ENCODE data around the gene NPL.

NPL gene

DNA sequence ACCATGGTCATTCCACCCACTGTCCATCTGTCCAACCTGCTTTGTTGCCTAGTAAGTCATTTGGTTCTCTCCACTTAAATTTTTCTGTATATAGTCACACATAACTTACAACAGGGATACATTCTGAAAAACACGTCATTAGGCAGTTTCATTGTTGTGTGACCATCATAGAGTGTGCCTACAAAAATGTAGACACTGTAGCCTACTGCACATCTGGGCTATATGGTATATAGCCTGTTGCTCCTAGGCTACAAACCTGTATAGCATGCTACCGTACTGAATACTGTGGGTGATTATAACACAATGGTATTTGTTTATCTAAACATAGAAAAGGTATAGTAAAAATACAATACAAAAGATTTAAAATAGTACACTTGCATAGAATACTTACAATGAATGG is 10.0 kb upstream of the NPL start:
- no peak for DNase-seq

DNA sequence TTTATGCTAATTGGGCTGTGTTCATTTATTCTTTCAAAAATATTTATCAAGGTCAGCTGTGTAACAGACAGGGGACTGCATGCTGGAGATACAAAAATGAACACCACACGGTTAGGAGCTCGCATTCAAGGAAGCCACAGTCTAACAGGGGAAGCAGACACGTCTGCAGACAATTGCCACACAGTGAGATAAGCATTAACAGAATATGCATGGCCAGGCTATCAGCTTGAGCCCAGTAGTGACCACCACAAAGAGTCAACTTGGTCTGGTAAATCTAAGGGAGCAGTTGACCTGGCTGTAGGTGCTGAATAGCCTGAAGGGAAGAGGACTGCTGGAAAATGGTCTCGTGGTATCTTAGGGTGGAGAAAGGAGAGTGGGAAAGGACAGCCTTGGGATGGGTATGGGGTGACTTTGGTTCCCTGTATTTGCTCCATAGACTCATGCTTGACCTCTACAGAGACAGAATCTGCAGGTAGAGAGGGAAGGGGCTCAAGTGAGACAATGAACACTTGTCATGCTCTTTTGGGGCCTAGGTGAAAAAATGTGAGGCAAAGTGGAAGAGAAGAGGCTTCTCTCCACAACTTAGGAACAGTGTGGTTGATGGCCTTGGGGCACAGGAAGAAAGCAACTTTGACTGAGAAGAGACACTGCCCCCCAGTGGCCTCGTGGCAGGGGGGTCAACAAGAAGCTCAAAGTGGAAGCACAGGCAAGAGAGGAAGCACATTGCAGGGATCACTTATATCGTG is 7.6 kb upstream of the NPL start:
- peak; percentile 65 for DNase-seq

DNA sequence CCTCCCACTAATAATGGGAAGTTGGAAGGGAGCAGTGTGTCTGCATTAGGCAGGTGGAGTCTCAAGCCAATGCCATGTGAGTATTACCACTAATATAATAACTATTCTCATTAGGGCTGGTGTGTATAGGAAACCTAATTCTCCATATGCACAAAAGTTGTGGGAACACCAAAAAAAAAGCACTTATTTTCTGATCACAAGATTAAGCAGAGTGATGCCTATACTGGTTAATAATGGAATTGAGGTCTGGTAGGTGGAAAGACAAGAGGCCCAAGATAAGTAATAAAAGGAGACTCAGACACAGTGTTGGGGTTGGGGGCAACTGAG is 7.0 kb upstream of the NPL start:
- DNase-seq = no peak

DNA sequence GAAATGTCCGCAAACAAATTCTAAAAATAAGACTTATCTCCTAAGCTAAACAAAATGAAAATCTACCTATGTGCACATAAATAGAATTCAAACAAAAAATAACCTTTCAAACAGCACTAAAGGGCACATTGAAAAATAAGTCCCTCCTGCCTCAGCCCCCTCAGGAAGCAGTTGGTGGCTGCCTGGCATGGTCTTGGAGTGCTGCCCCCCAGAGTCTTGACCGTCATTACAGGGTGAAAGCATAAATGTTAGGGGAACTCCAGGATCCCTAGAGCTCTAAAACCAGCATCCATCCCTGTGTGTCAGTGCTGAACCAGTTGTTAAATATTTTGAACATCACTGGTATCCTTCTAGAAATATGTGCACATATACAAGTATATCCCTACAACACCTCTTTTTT is 6.5 kb upstream of the NPL start:
- DNase-seq = no peak

DNA sequence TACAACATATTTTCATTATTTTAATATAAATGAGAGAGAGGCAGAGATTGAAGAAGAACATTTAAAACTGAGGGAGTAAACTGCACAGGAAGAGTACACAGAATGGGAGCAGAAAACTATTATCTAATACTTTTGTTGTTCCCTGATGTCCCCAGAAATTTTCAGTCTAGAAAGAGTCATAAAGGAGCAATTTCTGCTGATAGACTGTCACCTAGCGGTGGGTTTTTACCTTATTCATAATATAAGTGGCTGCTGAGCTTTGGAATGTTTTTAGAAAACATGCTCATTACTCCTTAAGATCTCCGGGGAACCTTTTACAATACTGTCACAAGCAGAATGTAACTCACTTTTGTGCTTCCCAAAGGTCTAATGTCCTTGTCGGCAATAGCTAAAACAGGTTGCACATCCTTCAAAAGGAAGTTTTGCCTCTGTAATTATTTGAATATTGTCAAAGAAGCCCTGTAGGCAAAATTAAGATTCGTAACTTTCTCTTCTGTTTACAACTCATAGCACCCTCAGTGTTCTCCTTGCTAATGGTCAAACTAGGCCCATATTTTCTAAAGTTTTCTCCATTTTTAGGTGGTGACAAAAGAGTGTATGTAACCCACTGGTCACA is 4.9 kb upstream of the NPL start:
- peak; percentile 53 for DNase-seq

DNA sequence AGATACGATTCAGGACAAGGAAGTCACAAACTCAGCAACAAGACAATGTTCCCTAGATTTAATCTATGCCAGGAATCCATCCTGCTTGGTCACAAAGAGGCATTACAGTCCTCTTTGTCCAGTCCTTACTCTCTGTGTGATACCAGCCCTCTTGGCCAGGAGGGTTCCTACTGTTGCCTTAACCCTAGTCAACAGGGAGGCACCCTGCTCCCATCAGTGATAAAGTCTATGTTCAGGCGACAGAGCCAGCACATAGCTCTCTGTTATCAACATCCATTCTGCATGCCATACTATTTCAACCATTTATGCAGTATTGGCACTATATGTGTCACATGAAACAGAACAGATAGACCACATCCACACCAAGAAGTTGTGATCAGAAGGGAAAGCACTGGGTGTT is 4.4 kb upstream of the NPL start:
- no peak for DNase-seq

DNA sequence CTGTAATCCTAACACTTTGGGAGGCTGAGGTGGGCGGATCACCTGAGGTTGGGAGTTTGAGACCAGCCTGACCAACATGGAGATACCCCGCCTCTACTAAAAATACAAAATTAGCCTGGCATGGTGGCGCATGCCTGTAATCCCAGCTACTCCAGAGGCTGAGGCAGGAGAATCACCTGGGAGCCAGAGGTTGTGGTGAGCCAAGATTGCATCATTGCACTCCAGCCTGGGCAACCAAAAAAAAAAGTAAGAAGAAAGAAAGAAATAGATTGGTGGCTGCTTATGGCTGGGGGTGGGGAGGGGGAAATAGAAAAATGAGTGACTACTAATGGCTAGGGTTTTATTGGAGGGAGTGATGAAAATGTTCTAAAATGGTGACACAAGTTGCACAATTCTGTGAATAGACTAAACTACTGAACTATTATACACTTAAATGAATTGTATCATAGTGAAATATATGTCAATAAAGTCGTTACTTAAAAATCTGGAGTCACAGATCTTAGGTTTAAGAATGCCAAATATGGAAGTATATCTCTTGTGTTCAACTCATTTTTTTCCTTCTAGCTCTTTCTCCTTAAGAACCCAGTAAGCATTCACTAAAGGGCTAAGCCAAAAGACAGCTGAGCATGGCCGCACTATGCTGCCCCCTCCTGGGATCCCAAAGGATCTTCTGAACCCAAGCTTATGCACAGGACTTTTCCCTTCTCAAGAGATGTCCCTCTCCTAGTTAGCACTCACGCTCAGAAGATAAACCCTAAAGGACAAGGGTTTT is 3.2 kb upstream of the NPL start:
- DNase-seq = peak; percentile 67

DNA sequence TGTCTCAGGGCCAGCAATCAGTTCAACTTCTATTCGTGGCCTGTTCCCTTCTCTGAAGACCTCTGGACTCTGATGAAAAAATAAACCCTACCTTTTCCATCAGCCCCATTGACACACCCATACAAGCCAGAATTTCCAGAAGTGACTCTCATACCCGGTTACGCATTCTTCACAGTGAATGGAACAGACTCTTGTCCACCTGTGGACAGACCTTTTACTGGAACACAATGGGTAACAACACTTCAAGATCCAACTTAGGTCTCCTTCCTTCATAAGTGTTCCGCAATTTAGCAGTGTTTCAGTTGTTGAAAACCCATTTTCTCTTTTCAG is 2.6 kb upstream of the NPL start:
- no peak for DNase-seq

DNA sequence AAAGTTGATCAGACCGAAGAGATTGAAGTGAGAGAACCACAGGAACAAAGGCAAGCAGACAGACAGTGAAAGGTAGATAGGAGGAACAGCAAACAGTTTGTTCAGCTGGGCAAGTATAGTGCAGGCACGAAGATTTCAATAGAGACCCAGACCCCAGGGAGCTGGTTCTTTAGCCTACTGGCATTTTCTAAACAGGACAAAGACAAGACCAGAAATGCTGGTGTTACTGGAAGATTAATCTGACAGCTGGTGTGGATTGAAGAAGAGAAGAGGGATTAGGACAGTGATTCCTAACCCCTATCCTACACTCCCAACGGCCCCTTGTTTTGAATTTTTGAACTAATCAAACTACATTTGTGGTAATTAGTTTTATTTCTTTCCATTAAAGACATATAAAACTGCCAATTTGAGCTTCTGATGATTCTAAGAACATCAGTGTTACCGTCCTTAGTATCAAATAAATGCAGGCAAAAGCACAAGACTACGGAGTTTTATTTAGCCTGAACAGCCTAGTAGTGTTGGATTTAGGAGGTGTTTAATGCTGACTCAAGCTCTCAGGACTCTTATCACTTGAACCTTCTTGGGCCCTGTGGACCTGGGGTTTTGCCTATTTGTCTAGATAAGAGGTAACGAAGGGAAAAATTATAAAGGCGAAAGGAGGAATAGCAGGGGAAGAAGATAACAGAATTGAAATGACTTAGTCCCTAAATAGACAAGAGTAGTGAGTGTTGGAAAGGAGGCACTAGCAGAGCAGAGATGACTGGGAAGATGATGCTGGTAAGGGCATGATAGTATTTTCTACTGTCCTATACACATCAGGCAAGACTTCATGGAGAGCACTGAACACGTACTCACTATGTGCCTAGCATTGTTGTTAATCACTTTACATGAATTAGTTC is 2.0 kb downstream of the NPL start:
- no peak for DNase-seq

DNA sequence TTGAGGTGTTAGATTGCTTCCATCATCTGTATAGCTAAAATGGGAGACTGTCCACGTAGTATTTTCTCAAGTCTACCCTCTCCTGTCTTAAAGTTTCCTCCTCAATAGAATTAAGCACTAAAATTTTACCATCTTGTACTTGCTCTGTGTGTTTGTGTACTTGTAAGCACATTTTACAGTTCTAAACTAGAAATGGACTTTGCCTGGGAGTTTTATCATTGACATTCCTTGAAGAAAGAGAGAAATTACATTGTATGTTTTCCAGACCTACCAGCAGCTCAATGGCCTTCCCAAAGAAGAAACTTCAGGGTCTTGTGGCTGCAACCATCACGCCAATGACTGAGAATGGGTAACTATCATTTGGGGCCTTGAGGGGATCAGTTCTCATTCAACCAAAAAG is 4.5 kb downstream of the NPL start:
- DNase-seq = no peak

DNA sequence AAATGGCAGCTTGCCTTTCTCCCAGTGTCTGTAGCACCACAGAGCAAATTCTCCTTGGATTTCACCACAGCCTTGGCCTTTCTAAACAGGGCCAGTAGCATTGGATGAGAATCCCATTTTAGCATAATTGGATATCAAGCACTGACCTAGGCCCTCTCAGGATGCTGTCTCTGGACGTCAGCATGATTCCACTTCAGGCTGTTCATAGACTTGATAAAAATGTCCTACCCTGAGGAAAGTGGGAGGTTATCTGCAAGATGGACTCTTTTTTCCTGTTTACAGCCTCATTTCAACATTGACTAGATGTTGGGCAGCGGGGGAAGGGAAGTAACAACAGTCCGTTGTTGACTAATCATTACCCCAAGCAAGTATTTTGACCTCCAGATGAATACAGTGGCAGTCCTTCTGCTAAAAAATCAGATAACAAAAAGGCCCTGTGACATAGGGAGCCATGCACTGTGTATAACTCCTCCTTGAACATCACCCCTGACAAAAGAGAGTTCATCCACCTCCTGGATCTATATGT is 5.2 kb downstream of the NPL start:
- DNase-seq = no peak

DNA sequence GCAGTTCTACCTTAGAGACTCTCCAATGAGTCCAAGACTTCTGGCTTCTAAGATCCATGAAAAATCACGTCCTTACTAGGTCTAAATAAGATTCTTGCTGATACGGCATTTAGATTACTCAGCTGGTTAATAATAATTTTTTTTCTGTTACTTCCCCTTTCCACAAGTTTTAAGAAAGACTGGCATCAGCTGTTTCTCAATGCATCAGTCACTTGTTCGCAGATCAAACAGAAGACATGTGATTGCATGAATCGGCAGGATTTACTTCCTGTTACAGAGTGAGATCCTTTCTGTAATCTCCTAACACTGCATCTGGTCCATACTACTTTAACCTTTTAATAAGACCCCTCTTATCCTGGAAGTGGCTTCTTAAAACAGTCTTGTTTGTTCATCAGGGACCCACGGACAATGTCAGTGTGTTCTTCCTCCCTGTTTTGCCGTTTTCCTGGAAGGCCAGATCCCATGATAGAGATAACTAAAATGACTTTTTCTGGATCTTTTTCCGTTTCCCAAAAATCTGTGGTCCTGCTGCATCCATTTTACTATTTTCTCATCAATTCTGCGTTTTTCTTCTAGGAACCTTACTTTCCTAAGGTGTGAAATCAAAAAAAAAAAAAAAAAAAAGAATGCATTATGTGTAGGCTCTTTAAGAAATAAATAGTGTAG is 6.1 kb downstream of the NPL start:
- no peak for DNase-seq

DNA sequence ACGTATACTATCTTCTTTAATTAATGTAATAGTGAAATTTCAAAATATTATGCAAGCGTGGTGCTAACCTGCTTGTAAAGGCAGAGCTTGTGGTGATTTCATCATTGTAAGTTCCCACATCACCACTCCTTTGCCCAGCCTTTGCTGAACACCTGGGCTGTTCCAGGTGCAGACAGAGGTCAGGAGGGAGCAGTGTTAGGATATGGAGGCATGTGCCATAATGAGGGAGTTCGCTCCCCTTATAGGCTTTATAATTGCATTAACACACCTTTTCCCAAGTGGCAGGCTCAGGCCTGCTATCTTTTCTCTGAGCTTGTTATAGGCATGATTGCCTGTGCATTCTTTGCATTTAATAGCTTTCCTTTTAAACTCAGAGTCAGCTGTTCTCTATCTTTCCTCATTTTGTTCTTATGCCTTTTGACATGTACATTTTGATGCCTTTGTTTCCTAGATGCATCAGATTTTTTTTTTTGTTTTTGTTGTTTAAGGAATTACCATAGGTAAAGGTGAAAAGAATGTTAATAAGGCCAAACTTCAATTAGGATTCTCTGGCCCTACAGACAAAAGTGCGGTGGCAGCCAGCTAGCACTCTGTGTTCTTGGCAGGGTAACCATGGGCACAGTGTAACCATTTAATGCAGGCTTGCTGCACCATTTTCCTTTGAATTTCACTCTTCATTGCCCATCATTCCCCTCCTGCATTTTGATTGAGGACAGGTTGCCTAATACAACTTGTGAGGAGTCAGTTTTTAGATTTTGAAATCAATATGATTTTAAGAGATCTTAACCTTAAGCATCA is 12.6 kb downstream of the NPL start:
- no peak for DNase-seq

DNA sequence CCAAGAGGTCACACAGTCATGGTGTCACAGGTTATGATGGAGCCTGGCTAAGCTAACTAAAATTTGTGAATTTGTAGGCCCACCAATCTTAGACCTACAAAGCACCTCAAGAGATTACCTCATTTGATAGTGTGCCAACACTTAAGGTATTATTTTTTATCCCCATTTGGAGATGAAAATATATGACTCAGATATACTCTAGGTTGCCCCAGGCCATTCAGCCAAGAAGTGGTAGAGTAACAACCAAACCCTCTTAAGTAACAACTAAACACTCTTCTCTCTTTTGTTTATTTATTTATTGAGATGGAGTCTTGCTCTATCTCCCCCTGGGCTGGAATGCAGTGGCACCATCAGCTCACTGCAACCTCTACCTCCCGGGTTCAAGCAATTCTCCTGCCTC is 14.3 kb downstream of the NPL start:
- no peak for DNase-seq

DNA sequence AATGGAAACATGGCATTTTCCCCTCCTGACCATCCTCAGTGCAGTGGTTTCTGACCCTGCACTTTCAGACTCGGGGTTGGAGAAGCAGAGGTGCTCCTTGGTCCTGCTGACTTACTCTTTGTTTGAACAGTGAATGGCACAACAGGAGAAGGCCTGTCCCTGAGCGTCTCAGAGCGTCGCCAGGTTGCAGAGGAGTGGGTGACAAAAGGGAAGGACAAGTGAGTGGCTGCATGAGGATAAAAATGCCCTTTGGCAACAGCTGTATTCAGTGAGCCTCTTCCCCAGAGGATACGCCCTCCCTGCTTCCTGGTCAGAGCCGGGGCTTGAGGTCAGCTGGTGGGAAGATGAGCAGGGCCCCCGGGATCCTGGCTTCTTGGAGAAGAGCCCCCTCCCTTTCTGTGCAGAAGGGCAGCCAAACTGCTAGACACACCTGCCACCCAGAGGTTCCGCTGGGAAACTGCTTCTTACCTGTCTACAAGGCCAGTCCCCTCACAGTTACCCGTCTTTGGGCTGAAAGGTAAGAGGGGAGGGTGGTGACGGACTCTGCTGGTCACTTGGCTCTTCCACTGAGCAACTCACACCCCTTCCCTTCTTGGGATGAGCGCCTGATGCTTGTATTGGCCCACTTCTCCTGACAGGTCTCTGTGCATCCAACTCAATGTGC is 16.6 kb downstream of the NPL start:
- no peak for DNase-seq

DNA sequence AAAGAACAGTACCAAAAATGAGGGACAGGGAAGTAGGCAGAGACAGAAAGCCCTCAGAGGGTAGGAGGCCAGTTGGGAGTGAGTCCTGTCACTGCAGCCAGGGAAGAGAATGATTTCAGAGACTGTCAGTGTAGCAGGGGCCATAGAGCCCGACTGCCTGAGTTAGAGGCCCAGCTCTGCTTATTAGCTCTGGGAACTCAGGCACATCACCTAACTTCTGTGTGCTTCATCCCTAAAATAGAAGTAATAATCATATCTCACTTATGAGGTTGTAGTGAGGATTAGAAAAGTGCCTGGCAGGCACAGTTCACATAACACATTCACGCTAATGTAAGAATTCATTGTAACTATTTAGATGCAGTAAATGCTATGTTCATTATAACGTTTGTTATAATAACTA is 18.3 kb downstream of the NPL start:
- DNase-seq = no peak

DNA sequence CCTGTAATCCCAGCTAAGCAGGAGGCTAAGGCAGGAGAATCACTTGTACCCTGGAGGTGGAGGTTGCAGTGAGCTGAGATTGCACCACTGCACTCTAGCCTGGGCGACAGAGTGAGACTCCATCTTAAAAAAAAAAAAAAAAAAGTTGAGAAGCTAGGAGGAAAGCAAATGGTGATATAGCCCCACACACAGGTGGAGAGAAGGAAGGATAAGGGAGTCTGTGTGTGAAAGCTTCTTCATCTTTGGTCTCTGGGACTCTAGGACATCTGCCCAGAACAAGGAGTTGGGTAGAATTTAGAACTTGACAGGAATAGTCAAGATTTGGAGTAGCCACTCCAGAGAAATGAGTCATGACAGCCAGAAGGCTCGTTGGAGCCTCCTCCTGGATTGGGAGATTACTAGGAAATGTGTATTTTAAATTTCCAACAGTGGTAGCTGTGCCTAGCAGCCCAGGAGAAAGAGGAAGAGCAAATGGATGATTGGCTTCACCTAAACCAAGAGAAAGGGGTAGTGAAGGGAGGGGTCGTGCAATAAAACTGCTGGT is 19.9 kb downstream of the NPL start:
- no peak for DNase-seq

DNA sequence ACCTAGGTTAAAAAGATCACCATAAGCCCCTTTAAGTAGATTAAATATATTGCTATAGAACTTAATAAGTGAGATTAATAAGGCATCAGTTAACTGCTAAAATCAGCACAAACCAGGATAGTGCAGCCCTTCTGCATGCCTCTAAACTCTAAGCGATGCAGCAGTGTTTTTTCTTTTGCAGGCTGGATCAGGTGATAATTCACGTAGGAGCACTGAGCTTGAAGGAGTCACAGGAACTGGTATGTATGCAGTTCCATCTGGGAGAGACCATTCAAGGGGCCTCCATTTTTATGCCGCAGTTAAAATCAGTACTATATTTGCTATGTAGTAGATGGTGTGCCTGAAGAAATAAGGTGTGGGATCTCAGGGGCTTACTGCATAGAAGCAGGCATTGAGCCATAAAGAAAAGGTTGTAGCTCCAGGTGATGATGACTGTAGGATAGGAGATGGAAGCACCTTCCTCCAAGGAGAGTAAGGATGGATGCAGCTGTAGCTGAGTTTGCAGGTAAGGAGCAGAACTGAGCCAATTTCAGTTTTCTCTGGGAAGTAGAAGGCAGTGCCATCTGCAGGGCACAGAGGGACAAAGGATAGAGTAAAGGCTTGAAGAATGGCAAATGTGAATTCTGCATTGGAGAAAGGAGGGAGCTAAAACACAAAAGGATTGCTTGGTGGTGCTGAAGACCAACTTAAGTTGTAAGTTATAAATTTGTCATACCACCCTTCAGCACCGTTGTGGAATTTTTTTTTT is 22.6 kb downstream of the NPL start:
- no peak for DNase-seq

DNA sequence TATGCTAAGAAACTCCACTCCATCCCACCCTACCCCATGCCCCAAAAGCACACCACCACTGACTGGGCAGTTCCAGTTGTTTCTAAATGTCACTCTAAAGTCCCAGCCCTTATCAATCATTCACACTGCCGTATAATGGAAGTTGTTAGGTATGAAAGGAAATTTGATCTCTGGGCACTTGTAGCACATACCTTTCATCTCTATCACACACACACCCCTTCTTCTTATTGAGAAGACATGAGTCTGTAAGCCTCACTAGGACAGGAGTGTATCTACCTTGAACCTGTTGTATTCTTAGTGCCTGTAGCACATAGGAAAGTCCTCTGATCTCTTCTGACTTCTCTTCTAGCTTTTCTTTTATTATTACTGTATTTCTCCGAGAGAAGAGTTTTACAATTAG is 27.3 kb downstream of the NPL start:
- no peak for DNase-seq

DNA sequence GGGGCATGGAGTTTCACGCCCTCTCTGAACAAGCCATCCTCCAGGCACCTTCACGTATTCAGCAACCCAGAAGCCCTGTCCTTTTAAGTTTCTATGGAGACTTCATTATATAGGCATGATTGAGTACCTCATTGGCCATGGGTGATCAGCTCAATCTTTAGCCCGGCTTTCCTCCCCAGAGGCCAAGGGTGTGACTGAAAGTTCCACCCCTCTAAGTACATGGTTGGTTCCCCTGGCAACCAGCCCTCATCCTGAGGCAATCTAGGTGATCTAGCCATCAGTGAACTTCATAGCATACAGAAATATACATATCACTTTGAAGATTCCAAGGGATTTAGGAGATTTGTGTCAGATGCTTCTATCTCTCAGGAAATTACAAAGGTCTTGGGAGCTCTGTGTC is 28.2 kb downstream of the NPL start:
- no peak for DNase-seq
